Measurements from ENCODE around the gene AACS.
A peak's percentile ranks its signal among the peaks of the same experiment; 100 is the strongest.
"Not testable (repeated sequence)": the region's sequence is repeated elsewhere in the genome, so short reads cannot be mapped to it uniquely, and the experiment has no call there.

The AACS gene

DNA sequence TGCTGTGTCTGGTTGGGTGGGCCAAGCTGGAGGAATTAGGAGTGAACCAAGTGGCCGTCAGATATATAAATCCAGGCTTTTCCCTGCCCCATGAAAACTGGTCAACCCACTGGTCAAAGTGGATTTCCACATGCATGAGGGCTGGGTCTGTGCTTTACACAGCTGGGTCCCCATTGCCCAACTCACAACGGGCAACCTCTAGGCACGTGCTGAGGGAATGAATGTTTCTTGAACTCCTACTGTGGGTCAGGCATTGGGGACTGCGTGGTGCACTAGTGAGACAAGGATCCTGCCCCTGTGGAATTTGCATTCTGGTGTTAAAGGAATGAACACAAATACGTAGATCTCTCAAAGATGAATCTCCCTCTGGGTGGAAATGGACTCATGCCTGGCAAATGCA, 7.5 kb upstream of the AACS start:
- no peak for DNase-seq

GRCh38 chr12:125061229-125061628, 4.0 kb upstream of the AACS start:
- DNase-seq, result no peak

DNA sequence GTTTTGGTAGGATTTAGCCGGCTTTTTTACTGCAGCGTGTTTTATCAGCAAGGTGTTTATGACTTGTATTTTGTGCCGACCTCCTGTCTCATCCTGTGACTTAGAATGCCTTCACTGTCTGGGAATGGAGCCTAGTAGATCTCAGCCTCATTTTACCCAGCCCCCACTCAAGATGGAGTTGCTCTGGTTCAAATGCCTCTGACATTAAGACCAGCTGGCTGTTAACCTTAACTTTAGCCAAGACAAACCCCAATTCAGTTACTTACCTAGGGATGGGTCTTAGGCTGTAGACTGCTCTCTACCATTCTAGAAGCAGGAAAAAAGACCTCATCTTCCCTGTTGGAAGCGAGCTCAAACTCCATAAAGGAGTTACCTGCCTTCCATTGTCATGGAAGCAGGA, 1.7 kb upstream of the AACS start:
- not testable (repeated sequence) for DNase-seq

DNA sequence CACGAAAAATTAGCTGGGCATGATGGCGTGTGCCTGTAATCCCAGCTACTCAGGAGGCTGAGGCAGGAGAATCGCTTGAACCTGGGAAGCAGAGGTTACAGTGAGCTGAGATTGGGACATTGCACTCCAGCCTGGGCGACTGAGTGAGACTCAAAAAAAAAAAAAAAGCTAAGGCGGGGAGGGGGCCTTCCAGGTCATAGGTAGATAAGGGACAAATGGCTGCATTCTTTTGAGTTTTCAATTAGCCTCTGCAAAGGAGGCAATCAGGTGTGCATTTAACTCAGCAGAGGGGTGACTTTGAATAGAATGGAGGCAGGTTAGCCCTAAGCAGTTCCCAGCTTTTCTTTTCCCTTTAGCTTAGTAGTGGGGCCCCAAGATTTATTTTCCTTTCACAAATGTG, 743 bp upstream of the AACS start:
- no peak for DNase-seq

- DNase-seq, result no peak
These were observed 810 bp downstream of the AACS start for GRCh38 chr12:125065919-125066570.

DNA sequence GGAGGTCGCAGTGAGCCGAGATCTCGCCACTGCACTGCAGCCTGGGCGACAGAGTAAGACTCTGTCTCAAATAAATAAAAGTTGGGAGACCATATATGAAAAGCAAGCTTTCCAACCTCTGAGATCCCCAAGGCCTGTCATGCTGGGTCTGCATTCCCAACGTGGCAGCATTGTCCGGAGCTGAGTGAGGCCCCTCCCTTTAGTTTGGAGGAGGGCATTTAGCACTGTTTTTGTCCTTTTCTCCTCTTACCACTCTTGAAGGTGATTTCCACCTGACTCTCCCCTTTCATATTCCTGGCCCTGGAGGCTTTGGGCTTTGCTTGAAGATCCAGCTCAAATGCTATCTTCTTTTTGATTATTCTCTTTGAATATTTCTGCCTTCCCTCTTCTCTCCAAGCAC, 3.2 kb downstream of the AACS start:
- DNase-seq, result no peak

DNA sequence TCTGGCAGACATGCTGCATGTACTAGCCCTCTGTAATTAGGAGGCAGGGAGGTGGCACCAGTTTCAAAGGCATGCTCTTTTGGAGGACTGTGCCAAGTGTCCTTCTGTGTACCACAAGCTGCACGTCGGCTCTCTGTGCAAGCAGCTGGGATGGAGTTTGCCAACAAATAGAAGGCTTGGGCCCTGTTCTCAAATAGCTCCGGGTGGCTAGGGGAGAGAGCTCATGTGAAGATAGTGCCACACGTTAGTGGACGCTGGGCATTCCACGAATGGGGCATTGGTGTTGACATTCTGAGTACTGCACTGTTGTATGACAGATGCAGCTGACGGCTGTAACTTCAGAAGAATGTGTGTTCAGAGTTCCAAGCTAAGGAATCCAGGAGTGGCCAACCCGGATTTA, 4.4 kb downstream of the AACS start:
- DNase-seq, result no peak

DNA sequence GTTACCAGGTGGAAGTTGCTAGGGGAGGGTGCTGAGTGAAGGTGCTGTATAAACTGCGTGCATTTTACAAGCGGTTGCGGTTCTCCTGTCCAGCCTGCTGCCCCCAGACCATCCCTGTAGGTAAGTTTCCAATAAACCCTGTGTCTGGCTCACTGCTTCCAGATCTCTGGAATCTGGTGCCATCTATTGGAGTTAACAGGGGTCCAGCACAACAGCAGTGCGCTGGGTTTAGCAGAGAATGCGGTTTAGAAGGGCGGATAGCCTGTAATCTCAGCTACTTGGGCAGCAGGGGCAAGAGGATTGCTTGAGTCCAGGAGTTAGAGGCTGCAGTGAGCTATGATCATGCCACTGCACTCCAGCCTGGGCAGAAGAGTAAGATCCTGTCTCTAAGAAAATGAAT, 4.9 kb downstream of the AACS start:
- no peak for DNase-seq

- no peak for DNase-seq
These were observed 5.6 kb downstream of the AACS start for GRCh38 chr12:125070661-125071390.

DNA sequence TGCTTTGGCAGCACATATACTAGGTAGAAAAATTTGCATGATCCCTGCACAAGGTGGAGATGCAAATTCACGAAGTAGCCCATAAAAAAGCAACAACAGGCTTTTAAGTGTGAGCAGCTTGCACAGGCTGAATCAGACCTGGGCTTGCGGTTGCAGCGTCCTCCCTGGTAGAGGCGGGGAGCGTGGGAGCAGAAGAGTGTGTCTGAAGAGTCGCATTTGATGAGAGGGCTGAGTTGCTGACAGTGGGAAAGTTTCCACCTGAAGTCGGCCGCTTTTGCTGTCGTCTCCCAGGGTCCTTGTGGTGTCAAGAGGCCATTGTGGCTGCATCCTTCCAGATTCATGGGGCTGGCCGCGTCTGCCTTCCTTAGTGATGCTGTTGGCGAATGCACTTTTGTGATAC, 6.2 kb downstream of the AACS start:
- DNase-seq, result no peak

- DNase-seq, result no peak
These were observed 7.3 kb downstream of the AACS start for GRCh38 chr12:125072496-125072895.

- DNase-seq, result not testable (repeated sequence)
These were observed 9.1 kb downstream of the AACS start for GRCh38 chr12:125074294-125074693.

DNA sequence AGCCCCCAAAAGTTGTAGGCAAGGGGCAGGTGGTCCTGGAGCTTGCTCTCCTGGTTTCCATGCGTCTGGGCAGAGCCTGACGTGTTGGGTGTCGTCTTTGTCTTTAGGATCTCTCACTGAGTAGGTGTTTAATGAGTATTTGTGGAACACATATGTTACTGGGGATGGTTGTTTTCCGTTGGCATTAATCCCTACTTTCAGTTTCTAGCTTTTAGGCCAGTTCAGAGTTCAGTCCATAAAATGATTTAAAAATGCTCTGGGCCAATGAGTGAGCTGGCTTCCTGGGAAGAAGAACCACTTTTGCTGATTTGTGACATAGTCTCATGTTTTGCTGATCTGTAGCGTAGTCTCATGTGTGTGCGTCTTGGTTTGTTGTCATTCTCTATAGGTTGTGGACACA, 10.9 kb downstream of the AACS start:
- no peak for DNase-seq

DNA sequence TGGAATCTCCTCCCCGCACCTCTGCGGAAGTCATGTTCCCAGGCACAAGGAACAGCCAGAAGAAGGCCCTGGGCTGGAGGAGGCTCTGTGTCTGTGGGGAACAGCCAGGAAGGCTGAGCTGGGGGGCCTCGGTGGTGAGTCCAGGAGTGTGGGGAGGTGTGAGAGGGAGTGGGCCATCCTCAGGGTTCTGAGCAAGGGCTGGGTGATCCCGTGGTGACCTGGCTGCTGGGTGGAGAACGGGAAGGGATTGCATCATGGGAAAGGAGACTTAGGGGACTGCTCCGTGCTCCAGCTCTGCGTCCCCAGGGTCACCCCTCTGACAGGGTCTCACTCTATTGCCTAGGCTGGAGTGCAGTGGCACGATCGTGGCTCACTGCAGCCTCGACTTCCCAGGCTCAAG, 13.8 kb downstream of the AACS start:
- no peak for DNase-seq

DNA sequence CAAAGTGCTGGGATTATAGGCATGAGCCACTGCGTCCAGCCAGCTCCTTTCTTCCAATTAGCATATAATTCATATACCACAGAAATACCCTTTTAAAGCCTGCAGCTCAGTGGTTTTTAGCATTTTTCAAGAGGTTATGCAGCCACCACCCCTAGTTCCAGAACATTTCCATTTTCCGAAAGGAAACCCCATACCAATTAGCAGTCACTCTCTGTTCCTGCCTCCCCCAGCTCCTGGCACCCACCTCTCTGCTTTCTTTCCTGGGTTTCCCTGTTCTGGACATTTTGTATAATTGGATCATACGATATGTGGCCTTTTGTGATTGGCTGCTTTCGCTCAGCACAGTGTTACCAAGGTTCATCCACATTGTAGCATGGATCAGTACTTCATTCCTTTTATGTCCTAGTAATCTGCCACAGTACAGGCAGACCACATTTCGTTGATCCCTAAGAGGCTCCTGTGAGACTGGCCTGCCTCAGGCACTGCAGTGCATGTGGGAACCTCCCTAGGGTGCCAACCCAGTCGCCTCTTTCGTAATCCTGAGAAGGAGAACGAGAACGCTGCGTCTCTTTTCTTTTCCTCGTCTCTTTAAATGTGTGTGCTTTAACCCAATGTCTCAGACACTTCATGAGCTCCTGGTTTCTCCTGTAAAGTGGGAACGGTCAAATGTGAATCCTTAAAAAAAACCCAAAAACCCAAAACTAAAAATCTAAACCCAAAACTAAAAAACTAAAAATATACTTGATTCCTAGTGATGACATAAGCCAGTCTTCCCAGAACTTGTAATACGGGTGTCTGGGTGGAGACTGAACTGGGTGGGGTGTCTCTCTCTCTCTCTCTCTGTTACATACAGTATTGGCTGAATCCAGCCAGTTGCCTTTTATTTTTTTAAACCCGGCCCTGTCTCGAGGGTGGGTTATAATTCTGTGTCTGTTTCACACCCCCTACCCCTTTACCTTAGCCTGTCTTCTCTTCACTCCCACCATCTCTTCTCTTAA, 14.7 kb downstream of the AACS start:
- peak; percentile 70 for DNase-seq

- DNase-seq, result no peak
These were observed 16.2 kb downstream of the AACS start for GRCh38 chr12:125081427-125081826.

GRCh38 chr12:125083072-125083471, 17.8 kb downstream of the AACS start:
- DNase-seq, result peak; percentile 40

DNA sequence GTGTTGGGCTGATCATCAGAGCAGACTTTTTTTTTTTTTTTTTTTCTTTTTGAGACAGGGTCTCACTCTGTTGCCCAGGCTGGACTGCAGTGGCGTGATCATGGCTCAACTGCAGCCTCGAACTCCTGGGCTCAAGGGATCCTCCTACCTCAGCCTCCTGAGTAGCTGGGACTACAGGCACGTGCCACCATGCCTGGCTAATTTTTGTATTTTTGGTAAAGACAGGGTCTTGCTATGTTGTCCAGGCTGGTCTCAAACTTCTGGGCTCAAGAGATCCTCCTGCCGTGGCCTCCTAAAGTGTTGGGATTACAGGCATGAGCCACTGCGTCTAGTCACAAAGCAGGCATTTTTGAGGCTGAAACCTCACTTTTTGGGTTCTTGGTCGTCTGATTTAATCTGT, 23.0 kb downstream of the AACS start:
- not testable (repeated sequence) for DNase-seq

DNA sequence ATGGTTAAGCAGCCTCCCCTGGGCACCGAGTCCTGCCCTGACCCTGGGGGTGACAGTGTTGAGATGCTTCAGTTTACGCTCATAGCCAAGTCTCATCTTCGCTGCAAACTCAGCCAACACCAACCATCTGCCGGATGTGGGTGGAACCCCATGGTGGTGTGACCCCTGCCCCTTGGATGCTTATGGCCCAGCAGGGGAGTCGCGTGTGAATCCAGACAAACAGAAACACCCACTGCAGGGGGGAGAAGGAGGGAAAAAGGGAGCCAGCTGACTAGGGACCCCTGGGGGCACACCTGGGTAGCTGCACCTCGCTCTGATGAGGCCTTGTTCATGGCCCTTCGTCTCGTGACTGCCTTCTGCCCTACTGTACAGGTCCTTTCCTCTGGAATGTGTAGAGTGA, 23.8 kb downstream of the AACS start:
- no peak for DNase-seq

DNA sequence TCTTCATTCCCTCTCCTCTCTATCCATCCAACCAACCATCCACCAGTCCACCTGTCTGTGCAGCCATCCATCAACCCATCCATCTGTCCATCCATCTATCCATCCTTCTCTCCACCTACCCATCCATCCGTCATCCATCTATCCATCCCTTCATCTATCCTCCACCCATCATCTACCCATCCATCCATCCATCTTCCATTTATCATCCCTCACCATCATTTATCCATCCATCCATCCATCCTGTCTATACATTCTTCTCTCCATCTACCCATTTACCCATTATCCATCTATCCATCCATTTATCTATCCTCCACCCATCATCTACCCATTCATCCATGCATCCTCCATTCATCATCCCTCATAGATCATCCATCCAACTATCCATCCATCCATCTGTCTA, 24.4 kb downstream of the AACS start:
- DNase-seq, result no peak

- no peak for DNase-seq
These were observed 25.2 kb downstream of the AACS start for GRCh38 chr12:125090437-125090836.

GRCh38 chr12:125091401-125091800, 26.2 kb downstream of the AACS start:
- no peak for DNase-seq

DNA sequence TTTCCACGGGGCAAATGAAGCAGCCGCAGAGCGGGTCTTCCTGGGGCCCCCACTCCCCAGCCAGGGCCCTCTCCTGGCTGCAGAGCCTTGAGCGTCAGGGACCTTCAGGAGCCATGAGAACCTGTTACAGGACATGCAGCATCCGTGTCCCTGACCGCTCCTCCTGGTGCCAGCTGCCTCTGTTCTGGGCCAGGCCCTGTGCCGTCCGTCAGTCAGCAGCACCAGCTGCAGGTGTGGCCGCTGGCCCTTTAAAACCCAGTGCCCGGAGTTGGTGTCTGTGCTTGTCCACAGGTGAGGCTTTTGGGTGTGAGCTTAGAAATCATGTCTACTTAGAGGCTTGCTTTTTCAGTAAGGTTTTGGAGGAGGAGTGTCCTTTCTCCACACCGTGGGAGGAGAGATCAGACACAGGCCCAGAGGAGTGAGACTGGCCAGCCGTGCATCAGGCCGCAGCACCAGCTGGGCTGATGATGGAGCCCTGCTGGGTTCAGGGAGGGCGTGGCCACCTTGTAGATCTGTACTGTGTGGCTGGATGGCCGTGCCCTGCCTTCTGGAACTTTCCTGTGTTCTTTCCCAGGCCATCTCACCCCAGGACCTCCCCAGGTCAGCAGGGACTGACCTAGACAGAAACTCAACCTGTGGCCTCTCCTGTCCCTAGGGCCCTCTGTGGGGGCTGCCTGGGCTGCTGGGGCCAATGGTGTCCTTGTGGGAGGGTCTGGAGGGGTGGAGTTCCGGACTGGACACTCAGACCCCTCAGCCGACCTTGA, 27.1 kb downstream of the AACS start:
- no peak for DNase-seq

All from inflammatory macrophage treated with lipopolysaccharide for 4 hours (primary cell).